ENCODE data around the gene BRIX1. TPM values are rescaled to one million over a fixed set of nuclear protein-coding genes. Genes with fewer than 3 reads are reported as not detected.
"Not testable (repeated sequence)": the region's sequence is repeated elsewhere in the genome, so short reads cannot be mapped to it uniquely, and the experiment has no call there.

BRIX1 gene
- total and polyA plus RNA-seq, 2 experiments from 2014 or later: 14.4 to 30.9 TPM

- no peak for DNase-seq (ENCODE audit: low read depth in 1 of 2, low spot score in 1 of 2)
- no peaks in the 10 kb centered on the region for H3K27me3 ChIP-seq
- H3K36me3 ChIP-seq: peaks cover 24% of the 10 kb centered on the region
- no peak for TF ChIP-seq CTCF (IDR thresholded peaks at IDR 0.05; ENCODE audit: low read depth, low read length)
- H3K4me3 ChIP-seq: no peak overlapping the region
- no peaks in the 10 kb centered on the region for H3K9me3 ChIP-seq (ENCODE audit: low read depth)
- no peak overlapping the region for H3K27ac ChIP-seq
- H3K4me1 ChIP-seq (ENCODE audit: low read depth): peaks cover 12% of the 10 kb centered on the region
Measured at GRCh38 chr5:34913072-34913471, 2.4 kb upstream of the BRIX1 start.

- Histone ChIP-seq H3K36me3 (peaks cover 22% of the 10 kb centered on the region), H3K27ac (peak overlapping the region; percentile 92), H3K4me3 (peak overlapping the region; percentile 97), H3K9me3 (ENCODE audit: low read depth) (no peaks in the 10 kb centered on the region), H3K4me1 (ENCODE audit: low read depth) (peaks cover 12% of the 10 kb centered on the region), H3K27me3 (no peaks in the 10 kb centered on the region)
- DNase-seq (ENCODE audit: low read depth in 1 of 2, low spot score in 1 of 2): peak in 1 of 2 donors; percentile 38
- no peak for TF ChIP-seq CTCF (IDR thresholded peaks at IDR 0.05; ENCODE audit: low read depth, low read length)
Measured at GRCh38 chr5:34914671-34915138, 806 bp upstream of the BRIX1 start.

- DNase-seq (ENCODE audit: low read depth in 1 of 2, low spot score in 1 of 2): no peak
- peaks cover 12% of the 10 kb centered on the region for H3K4me1 ChIP-seq (ENCODE audit: low read depth)
- H3K36me3 ChIP-seq: peaks cover 27% of the 10 kb centered on the region
- no peaks in the 10 kb centered on the region for H3K9me3 ChIP-seq (ENCODE audit: low read depth)
- peak overlapping the region; percentile 92 for H3K27ac ChIP-seq
- no peaks in the 10 kb centered on the region for H3K27me3 ChIP-seq
- TF ChIP-seq CTCF (IDR thresholded peaks at IDR 0.05; ENCODE audit: low read depth, low read length): no peak
- H3K4me3 ChIP-seq: peak overlapping the region; percentile 97
Measured at GRCh38 chr5:34915856-34916192, 313 bp downstream of the BRIX1 start.

DNA sequence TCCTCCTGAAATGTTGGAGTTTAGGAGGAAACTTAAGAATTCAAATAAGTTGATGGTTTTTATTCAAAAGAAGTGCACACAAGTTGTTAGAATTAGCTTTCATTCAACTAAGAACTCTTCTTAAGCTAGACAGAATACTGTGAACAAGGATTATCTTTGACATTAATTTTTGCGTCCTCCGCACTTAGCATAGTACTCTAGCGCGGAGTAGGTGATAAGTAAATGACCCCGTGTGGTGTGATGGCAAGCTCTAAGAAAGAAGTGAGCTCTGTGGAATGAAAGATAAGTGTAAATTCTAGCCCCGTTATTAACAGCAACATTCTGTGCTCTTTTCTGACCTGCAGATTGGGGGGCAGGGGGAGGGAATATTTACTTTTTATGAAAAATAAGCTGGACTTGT lies 1.0 kb downstream of the BRIX1 start:
- Histone ChIP-seq H3K27ac (no peak overlapping the region), H3K36me3 (peaks cover 24% of the 10 kb centered on the region), H3K27me3 (no peaks in the 10 kb centered on the region), H3K9me3 (ENCODE audit: low read depth) (no peaks in the 10 kb centered on the region), H3K4me3 (peak overlapping the region; percentile 97), H3K4me1 (ENCODE audit: low read depth) (peaks cover 12% of the 10 kb centered on the region)
- no peak for TF ChIP-seq CTCF (IDR thresholded peaks at IDR 0.05; ENCODE audit: low read depth, low read length)
- DNase-seq (ENCODE audit: low read depth in 1 of 2, low spot score in 1 of 2): no peak

DNA sequence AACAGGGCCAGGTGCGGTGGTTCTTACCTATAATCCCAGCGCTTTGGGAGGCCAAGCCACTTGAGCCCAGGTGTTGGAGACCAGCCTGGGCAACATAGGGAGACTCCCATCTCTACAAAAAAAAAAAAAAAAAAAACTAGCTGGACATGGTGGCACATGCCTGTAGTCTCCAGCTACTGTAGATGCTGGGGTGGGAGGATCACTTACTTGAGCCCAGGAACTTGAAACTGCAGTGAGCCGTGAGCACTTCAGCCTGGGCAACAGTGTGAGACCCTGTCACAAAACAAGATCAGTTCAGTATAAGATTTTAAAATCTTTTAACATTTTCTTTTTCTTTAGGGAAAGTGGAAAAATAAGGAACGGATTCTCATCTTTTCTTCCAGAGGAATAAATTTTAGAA lies 2.5 kb downstream of the BRIX1 start:
- Histone ChIP-seq H3K4me1 (ENCODE audit: low read depth) (peaks cover 12% of the 10 kb centered on the region), H3K4me3 (no peak overlapping the region), H3K27ac (no peak overlapping the region), H3K36me3 (peaks cover 31% of the 10 kb centered on the region), H3K9me3 (ENCODE audit: low read depth) (no peaks in the 10 kb centered on the region), H3K27me3 (no peaks in the 10 kb centered on the region)
- no peak for TF ChIP-seq CTCF (IDR thresholded peaks at IDR 0.05; ENCODE audit: low read depth, low read length)
- DNase-seq (ENCODE audit: low read depth in 1 of 2, low spot score in 1 of 2): no peak

DNA sequence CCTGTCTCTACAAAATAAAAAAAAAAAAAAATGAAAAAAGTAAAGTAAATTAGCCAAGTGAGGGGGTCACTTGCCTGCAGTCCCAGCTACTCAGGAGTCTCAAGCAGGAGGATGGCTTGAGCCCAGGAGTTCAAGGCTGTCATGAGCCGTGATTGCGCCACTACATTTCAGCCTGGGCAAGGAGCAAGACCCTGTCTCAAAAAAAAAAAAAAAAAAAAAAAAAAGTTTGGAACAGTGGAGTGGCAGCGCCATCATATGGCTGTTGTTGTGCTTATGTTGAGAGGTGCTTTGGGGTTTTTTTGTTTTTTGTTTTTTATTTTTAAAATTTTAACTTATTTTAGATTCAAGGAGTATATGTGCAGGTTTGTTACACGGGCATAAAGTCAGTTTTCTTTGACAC lies 3.6 kb downstream of the BRIX1 start:
- no peak for TF ChIP-seq CTCF (IDR thresholded peaks at IDR 0.05; ENCODE audit: low read depth, low read length)

DNA sequence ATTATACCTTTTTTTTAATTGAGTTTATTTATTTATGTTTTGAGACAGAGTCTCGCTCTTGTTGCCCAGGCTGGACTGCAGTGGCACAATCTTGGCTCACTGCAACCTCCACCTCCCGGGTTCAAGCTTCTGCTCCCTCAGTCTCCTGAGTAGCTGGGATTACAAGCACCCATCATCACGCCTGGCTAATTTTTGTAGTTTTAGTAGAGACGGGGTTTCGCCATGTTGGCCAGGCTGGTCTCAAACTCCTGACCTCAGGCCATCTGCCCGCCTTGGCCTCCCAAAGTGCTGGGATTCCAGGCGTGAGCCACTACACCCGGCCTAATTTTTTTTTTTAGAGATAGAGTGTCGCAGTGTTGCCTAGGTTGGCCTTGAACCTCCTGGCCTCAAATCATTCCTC lies 7.7 kb downstream of the BRIX1 start:
- H3K27ac ChIP-seq; H3K4me3 ChIP-seq; DNase-seq (ENCODE audit: low read depth in 1 of 2, low spot score in 1 of 2); H3K27me3 ChIP-seq; H3K9me3 ChIP-seq (ENCODE audit: low read depth); H3K4me1 ChIP-seq (ENCODE audit: low read depth): not testable (repeated sequence)
- peaks cover 67% of the 10 kb centered on the region for H3K36me3 ChIP-seq

More for the DNA sequence above, 3.6 kb downstream of the BRIX1 start:
- H3K4me3 ChIP-seq: no peak overlapping the region
- H3K27me3 ChIP-seq: no peaks in the 10 kb centered on the region
- no peak for DNase-seq (ENCODE audit: low read depth in 1 of 2, low spot score in 1 of 2)
- no peaks in the 10 kb centered on the region for H3K9me3 ChIP-seq (ENCODE audit: low read depth)
- H3K27ac ChIP-seq: no peak overlapping the region
- peaks cover 42% of the 10 kb centered on the region for H3K36me3 ChIP-seq
- peaks cover 9% of the 10 kb centered on the region for H3K4me1 ChIP-seq (ENCODE audit: low read depth)

Measured in cardiac muscle cell (in vitro differentiated cells and primary cell).